ENCODE results near the gene RAB20. TPM values are rescaled to one million over a fixed set of nuclear protein-coding genes. Genes with fewer than 3 reads are reported as not detected.
A peak's percentile ranks its signal among the peaks of the same experiment; 100 is the strongest.

RAB20 gene
- polyA plus RNA-seq, 1 donor (not counting 4 experiments of a cell fraction or from before 2014, with no cell fraction given) = 4.3 TPM

DNA sequence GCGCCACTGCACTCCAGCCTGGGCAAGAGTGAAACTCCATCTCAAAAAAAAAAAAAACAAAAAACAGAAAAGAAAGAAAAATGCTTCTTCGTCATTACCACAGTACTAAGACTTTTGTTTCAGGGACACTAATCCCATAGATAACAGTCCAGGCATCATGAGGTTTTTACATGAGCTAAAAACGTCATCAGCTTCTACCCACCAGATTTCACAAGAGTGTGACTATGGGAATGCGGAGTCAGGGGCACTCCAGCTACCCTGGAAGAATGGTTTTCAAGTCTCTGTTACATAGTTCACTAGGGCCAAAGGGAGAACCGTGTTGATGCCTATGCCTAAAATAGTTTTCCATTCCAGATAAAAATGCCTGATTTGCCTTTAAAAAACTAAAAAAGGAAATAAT, 33.2 kb downstream of the RAB20 start:
- Histone ChIP-seq H2AFZ (ENCODE audit: control insufficient read depth, low read length) (no peak overlapping the region), H3K79me2 (ENCODE audit: control insufficient read depth, insufficient read depth, low read length) (no peaks in the 10 kb centered on the region), H3K4me3 (ENCODE audit: control insufficient read depth in 2 of 3, extremely low read depth in 1 of 3, insufficient read depth in 2 of 3, low read depth in 1 of 3, low read length in 3 of 3) (no peak overlapping the region), H3K9me3 (ENCODE audit: control insufficient read depth, low read depth, low read length) (no peaks in the 10 kb centered on the region), H3K4me1 (ENCODE audit: control insufficient read depth, extremely low read depth, insufficient read depth, low read length) (peaks cover 19% of the 10 kb centered on the region), H3K9ac (ENCODE audit: control insufficient read depth, extremely low read depth, insufficient read depth, low read length) (no peak overlapping the region), H3K27ac (ENCODE audit: control insufficient read depth, insufficient read depth, low read length) (no peak overlapping the region), H3K36me3 (ENCODE audit: control insufficient read depth in 2 of 2, extremely low read depth in 1 of 2, insufficient read depth in 2 of 2, low read length in 2 of 2) (no peaks in the 10 kb centered on the region), H3K27me3 (ENCODE audit: control insufficient read depth, extremely low read depth, insufficient read depth, low read length) (no peaks in the 10 kb centered on the region), H3K9me1 (ENCODE audit: control insufficient read depth, extremely low read depth, insufficient read depth, low read length) (no peaks in the 10 kb centered on the region), H4K20me1 (ENCODE audit: control insufficient read depth, extremely low read depth, insufficient read depth, low read length) (no peaks in the 10 kb centered on the region), H3K4me2 (ENCODE audit: control insufficient read depth, extremely low read depth, insufficient read depth, low read depth, low read length) (no peak overlapping the region)
- FAIRE-seq = no peak
- DNase-seq (ENCODE audit: low read depth, low spot score) = no peak
- dilution Hi-C loops (cut with MboI; ENCODE audit: extremely low pct_ligation_motif_present, low sequenced_read_pairs) = no loop called here
- TF ChIP-seq, protein P1, sequence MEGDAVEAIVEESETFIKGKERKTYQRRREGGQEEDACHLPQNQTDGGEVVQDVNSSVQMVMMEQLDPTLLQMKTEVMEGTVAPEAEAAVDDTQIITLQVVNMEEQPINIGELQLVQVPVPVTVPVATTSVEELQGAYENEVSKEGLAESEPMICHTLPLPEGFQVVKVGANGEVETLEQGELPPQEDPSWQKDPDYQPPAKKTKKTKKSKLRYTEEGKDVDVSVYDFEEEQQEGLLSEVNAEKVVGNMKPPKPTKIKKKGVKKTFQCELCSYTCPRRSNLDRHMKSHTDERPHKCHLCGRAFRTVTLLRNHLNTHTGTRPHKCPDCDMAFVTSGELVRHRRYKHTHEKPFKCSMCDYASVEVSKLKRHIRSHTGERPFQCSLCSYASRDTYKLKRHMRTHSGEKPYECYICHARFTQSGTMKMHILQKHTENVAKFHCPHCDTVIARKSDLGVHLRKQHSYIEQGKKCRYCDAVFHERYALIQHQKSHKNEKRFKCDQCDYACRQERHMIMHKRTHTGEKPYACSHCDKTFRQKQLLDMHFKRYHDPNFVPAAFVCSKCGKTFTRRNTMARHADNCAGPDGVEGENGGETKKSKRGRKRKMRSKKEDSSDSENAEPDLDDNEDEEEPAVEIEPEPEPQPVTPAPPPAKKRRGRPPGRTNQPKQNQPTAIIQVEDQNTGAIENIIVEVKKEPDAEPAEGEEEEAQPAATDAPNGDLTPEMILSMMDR (optimal IDR thresholded peaks at IDR 0.05 in 1 of 3, IDR thresholded peaks at IDR 0.05 in 1 of 3, conservative IDR thresholded peaks at IDR 0.05 in 1 of 3; ENCODE audit: extremely low read depth in 1 of 3, insufficient read depth in 2 of 3, low read length in 3 of 3) = no peak
- no peak for TF ChIP-seq EZH2 (IDR thresholded peaks at IDR 0.05; ENCODE audit: low read length)

DNA sequence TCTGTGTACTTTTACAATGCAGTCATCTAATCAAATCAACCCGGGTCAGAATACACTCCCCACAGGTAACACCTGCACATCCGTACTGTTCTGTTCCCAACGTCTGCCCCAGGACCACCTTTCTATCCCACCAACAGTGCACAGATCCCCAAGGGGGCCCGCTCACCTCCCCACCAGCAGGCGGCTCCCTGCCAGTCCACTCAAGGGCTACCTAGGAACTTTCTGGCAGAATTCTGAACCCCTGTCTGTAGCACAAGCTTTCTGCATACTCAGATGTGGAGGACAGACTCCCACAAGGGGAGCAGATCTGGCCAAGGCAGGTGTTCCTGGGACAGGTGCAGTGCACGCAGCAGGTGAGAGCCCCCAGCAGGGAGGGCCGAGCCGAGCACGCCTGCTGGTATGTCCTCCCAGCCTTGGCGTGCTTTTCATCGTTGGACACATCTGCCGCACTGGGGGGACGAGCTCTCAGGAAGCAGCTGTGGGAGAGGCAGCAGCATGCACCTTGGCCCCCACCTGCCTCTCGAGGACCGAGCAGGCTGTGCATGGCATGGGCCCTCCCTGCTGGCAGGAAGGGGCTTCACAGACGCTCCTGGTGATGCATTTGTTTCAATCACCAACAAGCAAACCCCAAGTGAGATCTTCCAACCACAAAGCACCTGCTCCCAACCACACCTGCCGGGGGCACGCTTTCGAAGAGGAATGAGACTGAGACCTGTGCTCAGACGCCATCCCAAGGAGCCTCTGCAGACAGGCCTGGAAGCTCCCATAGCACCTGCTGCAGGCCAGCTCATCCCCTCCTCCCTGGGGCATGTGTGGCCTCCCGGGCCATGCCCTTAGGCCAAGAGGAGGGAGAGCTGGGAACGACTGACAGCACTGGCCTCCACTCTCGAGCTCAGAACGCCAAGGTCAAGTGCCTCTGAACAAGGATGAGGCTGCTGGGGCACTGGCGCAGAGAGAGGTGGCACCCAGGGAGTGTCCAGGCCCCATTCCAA, 35.9 kb downstream of the RAB20 start:
- peaks cover 19% of the 10 kb centered on the region for H3K4me1 ChIP-seq (ENCODE audit: control insufficient read depth, extremely low read depth, insufficient read depth, low read length)
- DNase-seq (ENCODE audit: low read depth, low spot score) = no peak
- no peaks in the 10 kb centered on the region for H3K36me3 ChIP-seq (ENCODE audit: control insufficient read depth in 2 of 2, extremely low read depth in 1 of 2, insufficient read depth in 2 of 2, low read length in 2 of 2)
- H3K4me3 ChIP-seq (ENCODE audit: control insufficient read depth in 2 of 3, extremely low read depth in 1 of 3, insufficient read depth in 2 of 3, low read depth in 1 of 3, low read length in 3 of 3) = no peak overlapping the region
- TF ChIP-seq, protein P1 (optimal IDR thresholded peaks at IDR 0.05 in 1 of 3, IDR thresholded peaks at IDR 0.05 in 1 of 3, conservative IDR thresholded peaks at IDR 0.05 in 1 of 3; ENCODE audit: extremely low read depth in 1 of 3, insufficient read depth in 2 of 3, low read length in 3 of 3) = no peak
- no peak for TF ChIP-seq EZH2 (IDR thresholded peaks at IDR 0.05; ENCODE audit: low read length)
- no peaks in the 10 kb centered on the region for H3K79me2 ChIP-seq (ENCODE audit: control insufficient read depth, insufficient read depth, low read length)
- H3K27ac ChIP-seq (ENCODE audit: control insufficient read depth, insufficient read depth, low read length) = no peak overlapping the region
- no peaks in the 10 kb centered on the region for H3K9me1 ChIP-seq (ENCODE audit: control insufficient read depth, extremely low read depth, insufficient read depth, low read length)
- no peaks in the 10 kb centered on the region for H4K20me1 ChIP-seq (ENCODE audit: control insufficient read depth, extremely low read depth, insufficient read depth, low read length)
- FAIRE-seq = no peak
- peak overlapping the region; percentile 77 for H3K4me2 ChIP-seq (ENCODE audit: control insufficient read depth, extremely low read depth, insufficient read depth, low read depth, low read length)
- dilution Hi-C loops (cut with MboI; ENCODE audit: extremely low pct_ligation_motif_present, low sequenced_read_pairs) = no loop called here
- H3K27me3 ChIP-seq (ENCODE audit: control insufficient read depth, extremely low read depth, insufficient read depth, low read length) = no peaks in the 10 kb centered on the region
- no peak overlapping the region for H2AFZ ChIP-seq (ENCODE audit: control insufficient read depth, low read length)
- no peak overlapping the region for H3K9ac ChIP-seq (ENCODE audit: control insufficient read depth, extremely low read depth, insufficient read depth, low read length)
- H3K9me3 ChIP-seq (ENCODE audit: control insufficient read depth, low read depth, low read length) = no peaks in the 10 kb centered on the region

All from keratinocyte (primary cell).